HG02840 (cell line): Measurements from ENCODE around the gene MMRN1.

Source experiments
- ATAC-seq: cut with Tn5 transposase; IDR thresholded peaks from one replicate; pipeline ENCODE4 v1.9.1; 2021; ENCODE audit warnings: mild to moderate bottlenecking, moderate library complexity, moderate number of reproducible peaks; ENCODE audit not compliant: unreplicated experiment, low FRiP score

The MMRN1 gene

GRCh38 chr4:89894649-89895550, at the start of gene MMRN1:
TSS of gene MMRN1 (plus strand) at chr4:89894854. CDS start at chr4:89894972, 118 bp downstream.
- ATAC-seq: peak; percentile 50

DNA sequence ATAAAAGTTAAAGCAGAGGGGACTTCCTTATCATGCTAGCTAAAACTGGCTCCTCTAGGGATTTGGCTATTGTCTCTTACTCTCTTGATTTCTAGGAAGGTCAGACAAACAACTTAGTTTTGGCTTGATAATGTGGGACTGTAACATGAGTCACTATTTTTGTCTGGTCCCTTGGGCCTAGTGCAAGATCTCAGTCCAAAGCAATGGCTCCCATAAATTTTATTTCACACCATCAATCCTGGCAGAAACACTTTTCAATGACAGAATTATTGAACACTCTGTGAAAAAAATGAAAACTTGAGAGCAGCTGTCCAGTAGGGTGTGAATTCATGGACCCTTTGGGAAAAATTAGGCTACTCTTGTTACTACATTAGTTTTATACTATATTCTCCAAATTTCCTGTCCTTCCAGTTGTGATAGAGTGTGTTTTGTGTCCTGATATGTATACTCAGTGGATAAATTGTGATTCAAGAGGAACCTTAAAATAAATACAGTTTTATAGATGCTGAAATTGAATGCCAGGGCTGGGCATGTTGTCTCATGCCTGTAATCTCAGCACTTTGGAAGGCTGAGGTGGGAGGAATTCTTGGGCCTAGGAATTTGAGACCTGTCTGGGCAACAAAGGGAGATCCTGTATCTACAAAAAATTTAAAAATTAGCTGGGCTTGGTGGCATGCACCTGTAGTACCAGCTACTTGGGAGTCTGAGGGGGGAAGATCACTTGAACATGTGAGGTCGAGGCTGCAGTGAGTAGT, 46.9 kb upstream of the MMRN1 start:
- ATAC-seq: no peak

DNA sequence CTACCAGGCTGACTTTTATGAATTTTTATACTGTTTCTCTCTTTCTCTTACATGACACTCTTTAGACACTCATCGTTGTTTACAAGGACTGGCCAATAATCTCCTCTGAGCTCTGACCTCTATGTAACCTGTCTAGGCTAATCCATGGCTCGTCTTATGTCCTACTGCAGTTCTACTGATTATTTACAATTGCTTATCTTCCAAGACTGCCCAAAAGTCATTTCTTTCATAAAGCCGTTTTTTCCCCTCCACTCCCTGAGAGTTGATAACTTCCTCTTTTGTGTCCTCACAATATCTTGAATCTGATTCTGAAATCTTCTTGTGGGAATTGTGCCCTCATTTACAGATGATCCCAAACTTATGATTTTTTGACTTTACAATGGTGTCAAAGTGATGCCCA, 39.4 kb upstream of the MMRN1 start:
- no peak for ATAC-seq

GRCh38 chr4:89860971-89861370, 33.7 kb upstream of the MMRN1 start:
- ATAC-seq: no peak

GRCh38 chr4:89863533-89863932, 31.1 kb upstream of the MMRN1 start:
- ATAC-seq: no peak

GRCh38 chr4:89868276-89868675, 26.4 kb upstream of the MMRN1 start:
- ATAC-seq: no peak

- ATAC-seq: no peak
Observed at GRCh38 chr4:89868999-89869589, 25.6 kb upstream of the MMRN1 start.

DNA sequence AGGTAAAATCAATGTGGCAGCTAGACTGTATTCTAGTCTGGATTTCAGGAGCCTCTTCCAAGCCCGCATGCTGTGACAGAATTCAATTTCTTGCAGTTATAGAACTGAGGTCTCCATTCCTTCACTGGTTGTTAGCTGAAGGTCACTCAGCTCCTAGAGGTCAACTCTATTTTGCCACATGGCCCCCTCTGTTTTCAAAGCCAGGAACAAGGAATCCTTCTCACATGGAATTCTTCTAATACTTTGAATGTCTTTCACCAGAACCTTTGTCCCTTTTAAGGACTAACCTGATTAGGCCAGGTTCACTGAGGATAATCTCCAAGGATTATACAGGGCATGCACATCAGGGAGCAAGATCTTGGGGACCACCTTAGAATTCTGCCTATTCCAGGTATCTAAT, 23.4 kb upstream of the MMRN1 start:
- ATAC-seq: no peak

GRCh38 chr4:89876548-89876947, 18.1 kb upstream of the MMRN1 start:
- ATAC-seq: no peak

- ATAC-seq: no peak
Observed at GRCh38 chr4:89878611-89879010, 16.0 kb upstream of the MMRN1 start.

GRCh38 chr4:89879215-89879614, 15.4 kb upstream of the MMRN1 start:
- ATAC-seq: no peak

- no peak for ATAC-seq
Observed at GRCh38 chr4:89889289-89889688, 5.4 kb upstream of the MMRN1 start.

GRCh38 chr4:89897867-89898266, 3.2 kb downstream of the MMRN1 start:
- ATAC-seq: no peak

- peak; percentile 58 for ATAC-seq
Observed at GRCh38 chr4:89898304-89898716, 3.7 kb downstream of the MMRN1 start.

GRCh38 chr4:89899152-89899551, 4.5 kb downstream of the MMRN1 start:
- no peak for ATAC-seq

DNA sequence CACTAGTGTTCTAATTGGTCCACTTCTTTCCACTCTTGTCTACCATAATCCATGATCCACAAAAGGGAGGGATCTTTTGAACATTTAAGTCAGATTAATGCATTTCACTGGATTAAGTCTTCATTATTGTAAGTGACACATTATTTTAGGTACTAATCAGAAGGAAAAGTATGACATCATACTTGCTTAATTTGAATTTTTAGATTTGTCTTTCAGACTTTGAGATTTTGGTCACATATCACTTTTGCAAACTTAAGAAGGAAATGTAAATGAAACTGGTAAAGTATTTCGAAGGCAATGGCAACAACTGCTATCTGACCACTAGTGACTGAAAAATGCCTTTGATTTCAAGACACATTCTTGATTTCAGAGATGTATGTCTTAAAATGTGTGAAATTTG, 5.2 kb downstream of the MMRN1 start:
- ATAC-seq: no peak

- peak; percentile 76 for ATAC-seq
Observed at GRCh38 chr4:89901808-89902431, 7.3 kb downstream of the MMRN1 start.

GRCh38 chr4:89904524-89904923, 9.9 kb downstream of the MMRN1 start:
- ATAC-seq: no peak

GRCh38 chr4:89906316-89906715, 11.7 kb downstream of the MMRN1 start:
- ATAC-seq: no peak

- ATAC-seq: no peak
Observed at GRCh38 chr4:89906777-89907521, 12.3 kb downstream of the MMRN1 start.
